Endothelial cell of umbilical vein (primary cell): Measurements from ENCODE around the gene ABCD1. TPM values are rescaled to one million over a fixed set of nuclear protein-coding genes. Genes with fewer than 3 reads are reported as not detected.

Experiments used
- BruUV-seq: library from RNA; stranded (reverse); fragments of 400-500 nt; replicated peaks from 2 replicates; lab custom pipeline; 2021; lab: Mats Ljungman, UMichigan
- CTCF ChIA-PET: fragments of 300-600, 350-600 bp; sonication (Branson Sonifier 250); formaldehyde crosslinking; loops from one replicate; lab custom pipeline; 2021; ENCODE audit warnings: antibody characterized with exemption, inconsistent platforms; lab: Charles Lee
- POLR2A ChIA-PET: fragments of 300-600, 350-600 bp; sonication (Branson Sonifier 250); formaldehyde crosslinking; loops from one replicate; lab custom pipeline; 2021; ENCODE audit warnings: antibody characterized with exemption, inconsistent platforms; lab: Charles Lee
- DNase-seq: peaks from one replicate; pipeline ENCODE4 v3.0.0-alpha.2; 2011; ENCODE audit warnings: low read depth, low spot score
- FAIRE-seq: peaks from 2 replicates; lab custom pipeline; 2011; peaks lifted over from hg19 to GRCh38; lab: Jason Lieb, UNC
- H2AFZ ChIP-seq: 2 replicates; pipeline ENCODE4 v1.6.0; 2012; ENCODE audit warnings: low read depth, low read length, control low read depth, inconsistent platforms
- H3K27ac ChIP-seq: 2 replicates; pipeline ENCODE4 v1.5.1; 2011; ENCODE audit warnings: low read depth, mild to moderate bottlenecking, control low read depth, low read length, moderate library complexity; ENCODE audit not compliant: insufficient read depth
- H3K27me3 ChIP-seq, 2 experiments: 2 replicates each; pipeline versions ENCODE4 v1.6.0 to v1.6.1; 2011; ENCODE audit warnings: low read length in 2 of 2, mixed read lengths in 1 of 2; ENCODE audit not compliant: control insufficient read depth in 2 of 2, insufficient read depth in 2 of 2
- H3K36me3 ChIP-seq, 2 experiments: 2 replicates in 1 of 2; 3 replicates in 1 of 2; pipeline ENCODE4 v1.5.1; 2011; ENCODE audit warnings: low read length in 2 of 2, mild to moderate bottlenecking in 1 of 2, moderate library complexity in 1 of 2; ENCODE audit not compliant: control insufficient read depth in 2 of 2, insufficient read depth in 2 of 2; ENCODE audit errors: extremely low read depth in 1 of 2
- H3K4me1 ChIP-seq: 3 replicates; pipeline ENCODE4 v1.5.1; 2011; ENCODE audit warnings: mild to moderate bottlenecking, low read length; ENCODE audit not compliant: control insufficient read depth, insufficient read depth; ENCODE audit errors: extremely low read depth
- H3K4me2 ChIP-seq: 2 replicates; pipeline ENCODE4 v1.6.1; 2011; ENCODE audit warnings: low read length, control low read depth, mixed read lengths; ENCODE audit not compliant: insufficient read depth
- H3K4me3 ChIP-seq, 3 experiments: fragments of 200-600 bp in 1 of 3; sonication (generic), shearing (Covaris generic) in 1 of 3; replicated peaks in 1 of 3; 2 replicates each; pipeline ENCODE4 v1.5.1; 2011 to 2016; ENCODE audit warnings: control low read depth in 3 of 3, low read length in 3 of 3, mild to moderate bottlenecking in 2 of 3, inconsistent platforms in 1 of 3, low read depth in 1 of 3, moderate library complexity in 1 of 3; ENCODE audit not compliant: insufficient read depth in 1 of 3
- H3K79me2 ChIP-seq: 2 replicates; pipeline ENCODE4 v1.6.0; 2012; ENCODE audit warnings: low read length, inconsistent platforms; ENCODE audit not compliant: control insufficient read depth, insufficient read depth
- H3K9ac ChIP-seq: replicated peaks from 2 replicates; pipeline ENCODE3; 2011; ENCODE audit warnings: low read length, control low read depth; ENCODE audit not compliant: insufficient read depth; ENCODE audit errors: extremely low read depth
- H3K9me1 ChIP-seq: replicated peaks from 3 replicates; pipeline ENCODE4 v1.6.0; 2011; ENCODE audit warnings: mild to moderate bottlenecking, low read length; ENCODE audit not compliant: control insufficient read depth, insufficient read depth; ENCODE audit errors: extremely low read depth
- H3K9me3 ChIP-seq: replicated peaks from 2 replicates; pipeline ENCODE4 v1.5.1; 2012; ENCODE audit warnings: low read length, inconsistent platforms; ENCODE audit not compliant: control insufficient read depth, insufficient read depth
- H4K20me1 ChIP-seq: replicated peaks from 2 replicates; pipeline ENCODE3; 2011; ENCODE audit warnings: mild to moderate bottlenecking, low read length; ENCODE audit not compliant: control insufficient read depth, insufficient read depth; ENCODE audit errors: extremely low read depth
- EZH2 ChIP-seq: IDR thresholded peaks from 2 replicates; pipeline ENCODE4 v1.6.1; 2012; ENCODE audit warnings: borderline replicate concordance, low read depth, mild to moderate bottlenecking, moderate library complexity, low read length, inconsistent platforms; ENCODE audit not compliant: severe bottlenecking
- FOS ChIP-seq: IDR thresholded peaks from 2 replicates; pipeline ENCODE4 v1.6.1; 2011; ENCODE audit warnings: mild to moderate bottlenecking, low read length, moderate library complexity, borderline replicate concordance; ENCODE audit not compliant: insufficient read depth
- GATA2 ChIP-seq: IDR thresholded peaks from 2 replicates; pipeline ENCODE4 v1.7.0; 2011; ENCODE audit warnings: low read depth, mild to moderate bottlenecking, moderate library complexity, mixed read lengths, low read length; ENCODE audit not compliant: insufficient read length, insufficient read depth
- JUN ChIP-seq: IDR thresholded peaks from 2 replicates; pipeline ENCODE4 v1.6.1; 2011; ENCODE audit warnings: borderline replicate concordance, low read depth; ENCODE audit not compliant: insufficient read length, insufficient read depth
- MYC ChIP-seq: IDR thresholded peaks from one replicate; pipeline ENCODE4 v1.6.1; 2011; ENCODE audit warnings: mild to moderate bottlenecking, low read depth, low read length
- POLR2A ChIP-seq: IDR thresholded peaks from 2 replicates; pipeline ENCODE4 v1.6.1; 2012; ENCODE audit warnings: low read depth, mild to moderate bottlenecking, control low read depth, low read length
- POLR2AphosphoS5 ChIP-seq: IDR thresholded peaks from 2 replicates; pipeline ENCODE4 v1.6.1; 2012; ENCODE audit warnings: low read depth, mild to moderate bottlenecking, control low read depth, low read length, moderate library complexity; ENCODE audit not compliant: insufficient read depth
- dilution Hi-C: fragments of 300-500 bp; cut with MboI; formaldehyde crosslinking; loops from one replicate; pipeline ENCODE4 v1.15.0; 2019; ENCODE audit warnings: low sequenced_read_pairs; ENCODE audit not compliant: extremely low pct_ligation_motif_present
- intact Hi-C: fragments of 100-400 bp; cut with micrococcal nuclease; formaldehyde crosslinking; loops from one replicate; pipeline ENCODE4 v1.10.0; 2022
- polyA plus RNA-seq, 4 experiments: library from polyadenylated mRNA; depleted of rRNA in 3 of 4; stranded (reverse) in 3 of 4; unstranded in 1 of 4; fragments of >200 nt; gene quantifications; 2 replicates each; pipeline versions ENCODE4 v1.2.1 to v1.2.3, GENCODE V29; 2011 to 2012; ENCODE audit warnings: missing spikeins in 1 of 4
- total RNA-seq: library from RNA; stranded (reverse); gene quantifications from 2 replicates; pipeline ENCODE4 v1.2.3, GENCODE V29; 2021
- TF ChIP-seq, protein P1 (sequence below), 2 donors: IDR thresholded peaks; 1 replicate in 1 of 2; 2 replicates in 1 of 2; pipeline ENCODE4 v1.5.1; 2011; ENCODE audit warnings: low read length in 2 of 2, mild to moderate bottlenecking in 2 of 2, moderate library complexity in 2 of 2, control low read depth in 1 of 2, inconsistent platforms in 1 of 2, low read depth in 1 of 2; ENCODE audit not compliant: insufficient read depth in 1 of 2; ENCODE audit errors: extremely low read depth in 1 of 2
- TF ChIP-seq, protein P2 (sequence below): IDR thresholded peaks from 2 replicates; pipeline ENCODE4 v1.6.1; 2011; ENCODE audit not compliant: insufficient read depth, insufficient read length

ABCD1 gene
- total and polyA plus RNA-seq, 2 donors (not counting 3 experiments of a cell fraction or from before 2014, with no cell fraction given), result 9.1 to 12.9 TPM

DNA sequence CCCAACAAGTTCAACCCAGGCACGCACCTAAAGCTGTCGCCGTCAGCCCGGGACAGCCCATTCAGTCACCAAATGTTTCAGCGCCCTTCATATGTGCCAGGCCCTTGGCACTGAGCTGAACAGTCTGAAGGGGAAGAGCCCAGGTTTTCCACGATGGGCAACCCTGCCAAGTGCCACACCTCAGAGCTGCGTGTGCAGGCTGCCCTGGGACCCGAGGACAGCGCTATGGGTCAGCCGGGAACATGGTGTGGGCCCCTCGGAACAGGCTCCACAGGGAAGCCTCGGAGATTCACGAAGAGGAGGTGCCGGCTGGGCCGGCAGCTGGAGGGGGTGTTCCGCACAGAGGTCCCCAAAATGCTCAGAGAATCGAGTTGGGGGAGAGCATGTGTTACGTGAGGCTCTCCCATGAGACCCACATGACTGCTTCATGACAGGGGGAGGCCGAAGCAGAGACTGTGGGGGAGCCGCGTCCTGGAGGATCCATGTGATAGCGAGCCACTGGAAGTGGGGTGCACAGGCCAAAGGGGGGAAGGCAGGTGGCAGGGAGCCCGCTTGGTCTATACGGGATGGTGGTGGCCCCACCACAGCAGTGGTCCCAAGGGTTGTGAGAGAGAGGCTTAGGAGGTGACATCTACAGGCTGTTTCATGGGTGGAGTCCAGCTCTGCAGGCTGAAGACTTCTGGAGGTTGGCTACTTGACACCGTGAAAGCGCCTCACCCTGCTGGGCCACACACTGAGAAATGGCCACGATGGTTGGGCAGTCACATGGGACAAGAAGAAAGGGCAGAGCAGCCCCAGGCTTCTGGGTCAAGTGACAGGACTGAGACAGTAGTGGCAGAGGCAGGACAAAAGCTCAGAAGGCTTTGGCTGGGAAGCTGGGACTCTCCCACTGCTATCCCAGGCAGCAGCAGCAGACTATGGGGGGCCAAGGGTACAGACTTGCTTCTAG is 14.7 kb upstream of the ABCD1 start:
- POLR2A ChIA-PET, result interaction anchor here (0.6 kb wide), 1 partner anchor 21 kb away, joined by 3 read pairs; no protein-coding TSS in a partner anchor
- H4K20me1 ChIP-seq, result no peaks in the 10 kb centered on the region
- no peak overlapping the region for H2AFZ ChIP-seq
- H3K4me2 ChIP-seq, result no peak overlapping the region
- no peak overlapping the region for H3K9ac ChIP-seq
- intact Hi-C loops, result loop anchor here (2.0 kb wide), 1 partner anchor 99 kb away; no protein-coding TSS in a partner anchor
- no peak for TF ChIP-seq FOS
- TF ChIP-seq, protein P1, sequence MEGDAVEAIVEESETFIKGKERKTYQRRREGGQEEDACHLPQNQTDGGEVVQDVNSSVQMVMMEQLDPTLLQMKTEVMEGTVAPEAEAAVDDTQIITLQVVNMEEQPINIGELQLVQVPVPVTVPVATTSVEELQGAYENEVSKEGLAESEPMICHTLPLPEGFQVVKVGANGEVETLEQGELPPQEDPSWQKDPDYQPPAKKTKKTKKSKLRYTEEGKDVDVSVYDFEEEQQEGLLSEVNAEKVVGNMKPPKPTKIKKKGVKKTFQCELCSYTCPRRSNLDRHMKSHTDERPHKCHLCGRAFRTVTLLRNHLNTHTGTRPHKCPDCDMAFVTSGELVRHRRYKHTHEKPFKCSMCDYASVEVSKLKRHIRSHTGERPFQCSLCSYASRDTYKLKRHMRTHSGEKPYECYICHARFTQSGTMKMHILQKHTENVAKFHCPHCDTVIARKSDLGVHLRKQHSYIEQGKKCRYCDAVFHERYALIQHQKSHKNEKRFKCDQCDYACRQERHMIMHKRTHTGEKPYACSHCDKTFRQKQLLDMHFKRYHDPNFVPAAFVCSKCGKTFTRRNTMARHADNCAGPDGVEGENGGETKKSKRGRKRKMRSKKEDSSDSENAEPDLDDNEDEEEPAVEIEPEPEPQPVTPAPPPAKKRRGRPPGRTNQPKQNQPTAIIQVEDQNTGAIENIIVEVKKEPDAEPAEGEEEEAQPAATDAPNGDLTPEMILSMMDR (IDR thresholded peaks at IDR 0.05; ENCODE audit: extremely low read depth in 1 of 2, insufficient read depth in 1 of 2, low read depth in 1 of 2, low read length in 2 of 2), result no peak
- no peak for TF ChIP-seq MYC
- TF ChIP-seq, protein P2, sequence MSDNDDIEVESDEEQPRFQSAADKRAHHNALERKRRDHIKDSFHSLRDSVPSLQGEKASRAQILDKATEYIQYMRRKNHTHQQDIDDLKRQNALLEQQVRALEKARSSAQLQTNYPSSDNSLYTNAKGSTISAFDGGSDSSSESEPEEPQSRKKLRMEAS, result no peak
- no peak for TF ChIP-seq POLR2AphosphoS5
- TF ChIP-seq JUN, result no peak
- TF ChIP-seq EZH2, result no peak
- TF ChIP-seq GATA2, result no peak
- no peak for TF ChIP-seq POLR2A
- H3K36me3 ChIP-seq, result peaks cover 4 to 16% of the 10 kb centered on the region in 2 experiments
- no peak for FAIRE-seq
- no peaks in the 10 kb centered on the region for H3K27me3 ChIP-seq
- dilution Hi-C loops, result no loop called here
- H3K9me1 ChIP-seq, result no peaks in the 10 kb centered on the region
- CTCF ChIA-PET, result interaction anchor here (1.1 to 2.9 kb wide), 4 partner anchors 13 to 768 kb away, joined by 3 to 16 read pairs (median 10); no protein-coding TSS in a partner anchor
- no peak for DNase-seq
- no peak overlapping the region for H3K27ac ChIP-seq
- no TSS peak for BruUV-seq
- H3K4me3 ChIP-seq, result no peak overlapping the region
- H3K79me2 ChIP-seq, result peaks cover 11% of the 10 kb centered on the region
- H3K4me1 ChIP-seq, result peaks cover 6% of the 10 kb centered on the region
- no peaks in the 10 kb centered on the region for H3K9me3 ChIP-seq
